Adrenal gland (tissue), 12 donors: ENCODE data around the gene MFAP3. TPM values are rescaled to one million over a fixed set of nuclear protein-coding genes. Genes with fewer than 3 reads are reported as not detected.

Experiments used
- DNase-seq, 7 donors: peaks; one replicate each; pipeline ENCODE4 v3.0.0-alpha.2; 2019 to 2020
- H3K27ac ChIP-seq, 5 donors: fragments of 200-600 bp; sonication (generic) in 4 of 5; 1 replicate in 3 of 5; 2 replicates in 2 of 5; pipeline versions ENCODE4 v1.5.1 to v1.8.0; 2016 to 2020; ENCODE audit warnings: mild to moderate bottlenecking in 1 of 5
- H3K27me3 ChIP-seq: fragments of 200-600 bp; 2 replicates; pipeline ENCODE4 v1.8.0; 2021
- H3K36me3 ChIP-seq, 2 donors: fragments of 200-600 bp; replicated peaks in 1 of 2; 1 replicate in 1 of 2; 2 replicates in 1 of 2; pipeline versions ENCODE4 v1.5.1 to v1.8.0; 2018 to 2022
- H3K4me1 ChIP-seq, 2 donors: fragments of 200-600 bp; replicated peaks in 1 of 2; 1 replicate in 1 of 2; 2 replicates in 1 of 2; pipeline versions ENCODE4 v1.5.1 to v1.8.0; 2018 to 2021
- H3K4me3 ChIP-seq, 4 donors: fragments of 200-600 bp; sonication (generic) in 3 of 4; one replicate each; pipeline ENCODE4 v1.5.1; 2016 to 2018
- H3K9me3 ChIP-seq, 3 donors: fragments of 200-600 bp; sonication (generic) in 1 of 3; replicated peaks in 1 of 3; 1 replicate in 2 of 3; 2 replicates in 1 of 3; pipeline versions ENCODE4 v1.5.1 to v1.8.0; 2016 to 2021
- CTCF ChIP-seq, 6 experiments: fragments of 450-650 bp in 4 of 6; fragments of 200-600 bp in 2 of 6; sonication (generic) in 1 of 6; IDR thresholded peaks; 1 replicate in 5 of 6; 2 replicates in 1 of 6; pipeline versions ENCODE4 v1.5.1 to v1.8.0; 2016 to 2021; ENCODE audit warnings: antibody characterized with exemption in 6 of 6, mild to moderate bottlenecking in 2 of 6, moderate library complexity in 1 of 6
- POLR2A ChIP-seq, 2 donors: fragments of 450-650 bp; IDR thresholded peaks; one replicate each; pipeline ENCODE4 v1.6.1; 2017; ENCODE audit warnings: antibody characterized with exemption in 2 of 2, mild to moderate bottlenecking in 2 of 2, moderate library complexity in 1 of 2
- WGBS, 4 donors: extraction: QIAGEN DNeasy Blood & Tissue Kit in 2 of 4; methylation state at CpG; one replicate each; pipeline versions ENCODE4 v1.1.5 to v1.1.7; 2013 to 2017; 5-methylcytosine and 5-hydroxymethylcytosine counted together
- intact Hi-C, 2 donors: fragments of 100-400 bp; cut with DNase I; formaldehyde crosslinking; loops; one replicate each; pipeline versions ENCODE4 v1.14.1 to v1.15.0; 2022 to 2023
- polyA plus RNA-seq, 3 donors: library from polyadenylated mRNA; stranded (reverse); fragments of 200-250 nt in 2 of 3; fragments of 350-450 nt in 1 of 3; fragmentation: Illumina TruSeq in 1 of 3; extraction: RNeasy Lipid Tissue Mini Kit (QIAGEN cat#74804) in 1 of 3; gene quantifications; one replicate each; pipeline ENCODE4 v1.2.3, GENCODE V29; 2013 to 2014
- total RNA-seq, 9 donors: library from RNA; depleted of rRNA in 4 of 9; stranded (reverse); fragments of >200 nt in 4 of 9; fragments of 120-200 nt in 1 of 9; fragmentation: NEBNext Ultra II Directional in 1 of 9; extraction: Animal tissue kit (Norgen Biotek cat#: 25700) in 1 of 9; gene quantifications; one replicate each; pipeline versions ENCODE4 v1.1.0 to v1.2.4, GENCODE V29; 2013 to 2023
- donor health status: healthy with polysubstance abuse.
- donor health status: Bipolar disorder and iron deficiency.
- donor health status: DM: yes; HTN: yes; CAD: no.
- donor health status: DM: no; HTN: no; CAD: no.
- donor health status: DM: no; HTN: no; CAD: no.
- donor health status: DM: yes; HTN: yes; CAD: no.

MFAP3 gene
- total and polyA plus RNA-seq, 12 donors = 1.4 to 55.4 (median 29.0) TPM

GRCh38 chr5:154072414-154073171 is 33.8 kb downstream of the MFAP3 start:
- 34% methylated on average over 16 to 18 of the region's 18 CpGs for WGBS, 4 donors
- H3K4me1 ChIP-seq = peaks cover 6 to 8% of the 10 kb centered on the region in 2 donors
- no peak overlapping the region for H3K27ac ChIP-seq
- no peaks in the 10 kb centered on the region for H3K9me3 ChIP-seq
- H3K27me3 ChIP-seq = no peaks in the 10 kb centered on the region
- intact Hi-C loops = loop anchor here (5.0 to 10.0 kb wide), 3 partner anchors 105 to 562 kb away; no protein-coding TSS in a partner anchor
- no peaks in the 10 kb centered on the region for H3K36me3 ChIP-seq
- peak; percentile 68 to 92 (median 84) for DNase-seq
- no peak overlapping the region for H3K4me3 ChIP-seq
- TF ChIP-seq CTCF (IDR thresholded peaks at IDR 0.05) (peak; percentile 86 to 98 (median 95)), POLR2A (IDR thresholded peaks at IDR 0.05) (no peak)

GRCh38 chr5:154076240-154076922 is 37.6 kb downstream of the MFAP3 start:
- WGBS, 4 donors = 77 to 86% (median 82%) methylated on average over 5 of the region's 5 CpGs
- H3K36me3 ChIP-seq = no peaks in the 10 kb centered on the region
- H3K27ac ChIP-seq = no peak overlapping the region
- intact Hi-C loops = loop anchor here in 1 of 2 donors (10.0 kb wide), 1 partner anchor 558 kb away; no protein-coding TSS in a partner anchor
- peaks cover 15 to 17% of the 10 kb centered on the region in 2 donors for H3K4me1 ChIP-seq
- no peaks in the 10 kb centered on the region for H3K27me3 ChIP-seq
- TF ChIP-seq POLR2A (IDR thresholded peaks at IDR 0.05) = no peak
- TF ChIP-seq CTCF (IDR thresholded peaks at IDR 0.05) = no peak
- H3K4me3 ChIP-seq = no peak overlapping the region
- H3K9me3 ChIP-seq = no peaks in the 10 kb centered on the region
- DNase-seq = no peak

- no peaks in the 10 kb centered on the region for H3K36me3 ChIP-seq
- TF ChIP-seq CTCF (IDR thresholded peaks at IDR 0.05) = no peak
- no peak for TF ChIP-seq POLR2A (IDR thresholded peaks at IDR 0.05)
- intact Hi-C loops = loop anchor here in 1 of 2 donors (10.0 kb wide), 1 partner anchor 557 kb away; no protein-coding TSS in a partner anchor
Observed at GRCh38 chr5:154077696-154078095, 38.9 kb downstream of the MFAP3 start.

GRCh38 chr5:154078272-154078671 is 39.5 kb downstream of the MFAP3 start:
- Histone ChIP-seq H3K9me3 (no peaks in the 10 kb centered on the region), H3K27ac (no peak overlapping the region), H3K36me3 (no peaks in the 10 kb centered on the region), H3K4me1 (peaks cover 15 to 17% of the 10 kb centered on the region in 2 donors), H3K27me3 (no peaks in the 10 kb centered on the region), H3K4me3 (no peak overlapping the region)
- intact Hi-C loops = loop anchor here in 1 of 2 donors (10.0 kb wide), 1 partner anchor 557 kb away; no protein-coding TSS in a partner anchor
- TF ChIP-seq POLR2A (IDR thresholded peaks at IDR 0.05) = no peak
- DNase-seq = peak in 2 of 7 donors; percentile 16 to 26
- WGBS, 4 donors = 10 to 43% (median 30%) methylated on average over 1 of the region's 1 CpG

More at GRCh38 chr5:154077696-154078095, 38.9 kb downstream of the MFAP3 start:
- peak overlapping the region in 1 of 5 donors; percentile 10 for H3K27ac ChIP-seq
- DNase-seq = peak; percentile 35 to 85 (median 67)
- H3K4me3 ChIP-seq = no peak overlapping the region
- H3K9me3 ChIP-seq = no peaks in the 10 kb centered on the region
- WGBS, 4 donors = 13 to 40% (median 24%) methylated on average over 1 of the region's 1 CpG
- no peaks in the 10 kb centered on the region for H3K27me3 ChIP-seq
- peaks cover 15 to 17% of the 10 kb centered on the region in 2 donors for H3K4me1 ChIP-seq
